Liver (tissue), 9 donors: ENCODE data around the gene SCGB1D2. TPM values are rescaled to one million over a fixed set of nuclear protein-coding genes. Genes with fewer than 3 reads are reported as not detected.
A peak's percentile ranks its signal among the peaks of the same experiment; 100 is the strongest.

Source experiments
- DNase-seq: peaks from one replicate; pipeline ENCODE4 v3.0.0-alpha.2; 2017; ENCODE audit warnings: low spot score
- H3K27ac ChIP-seq, 2 donors: one replicate each; pipeline ENCODE4 v1.7.0; 2013; ENCODE audit warnings: inconsistent platforms in 2 of 2, low read length in 2 of 2, control low read depth in 1 of 2, low read depth in 1 of 2, mild to moderate bottlenecking in 1 of 2
- H3K27me3 ChIP-seq, 4 donors: one replicate each; pipeline versions ENCODE4 v1.6.1 to v1.7.0; 2013; ENCODE audit warnings: low read length in 3 of 4, inconsistent platforms in 1 of 4, mild to moderate bottlenecking in 1 of 4, moderate library complexity in 1 of 4; ENCODE audit not compliant: control insufficient read depth in 4 of 4, insufficient read depth in 4 of 4
- H3K36me3 ChIP-seq, 4 donors: one replicate each; pipeline versions ENCODE4 v1.6.1 to v1.7.0; 2013; ENCODE audit warnings: low read length in 3 of 4, mild to moderate bottlenecking in 3 of 4, low read depth in 1 of 4, moderate library complexity in 1 of 4; ENCODE audit not compliant: control insufficient read depth in 4 of 4, insufficient read depth in 3 of 4
- H3K4me1 ChIP-seq, 4 donors: one replicate each; pipeline versions ENCODE4 v1.6.1 to v1.7.0; 2013; ENCODE audit warnings: low read length in 3 of 4, mild to moderate bottlenecking in 3 of 4, moderate library complexity in 1 of 4; ENCODE audit not compliant: control insufficient read depth in 4 of 4, insufficient read depth in 4 of 4
- H3K4me3 ChIP-seq, 3 donors: one replicate each; pipeline versions ENCODE4 v1.6.1 to v1.7.0; 2013; ENCODE audit warnings: low read length in 3 of 3, control low read depth in 1 of 3, low read depth in 1 of 3, mild to moderate bottlenecking in 1 of 3
- H3K9ac ChIP-seq, 2 donors: one replicate each; pipeline ENCODE4 v1.7.0; 2013; ENCODE audit warnings: low read length in 2 of 2, mild to moderate bottlenecking in 2 of 2, moderate library complexity in 2 of 2, control low read depth in 1 of 2, low read depth in 1 of 2
- H3K9me3 ChIP-seq, 4 donors: one replicate each; pipeline versions ENCODE4 v1.6.1 to v1.7.0; 2013; ENCODE audit warnings: low read length in 3 of 4; ENCODE audit not compliant: control insufficient read depth in 4 of 4
- ATF3 ChIP-seq: IDR thresholded peaks from 2 replicates; pipeline ENCODE4 v1.6.1; 2016; ENCODE audit warnings: antibody characterized with exemption
- CTCF ChIP-seq: fragments of 150-350 bp; IDR thresholded peaks from 2 replicates; pipeline ENCODE4 v1.5.1; 2017; ENCODE audit warnings: improper control_type of control experiment, low read depth, low read length; ENCODE audit not compliant: missing input control
- EGR1 ChIP-seq, 2 donors: IDR thresholded peaks; 2 replicates each; pipeline ENCODE4 v1.6.1; 2016 to 2018; ENCODE audit warnings: antibody characterized with exemption in 2 of 2, low read depth in 2 of 2
- FOXA1 ChIP-seq: IDR thresholded peaks from 2 replicates; pipeline ENCODE4 v1.6.1; 2016; ENCODE audit warnings: antibody characterized with exemption
- FOXA2 ChIP-seq: IDR thresholded peaks from 2 replicates; pipeline ENCODE4 v1.6.1; 2016; ENCODE audit warnings: antibody characterized with exemption
- GABPA ChIP-seq, 2 donors: IDR thresholded peaks in 1 of 2; conservative IDR thresholded peaks in 1 of 2; 2 replicates each; pipeline ENCODE4 v1.6.1; 2016; ENCODE audit warnings: antibody characterized with exemption in 2 of 2, mild to moderate bottlenecking in 1 of 2, moderate library complexity in 1 of 2
- HNF4A ChIP-seq, 2 donors: conservative IDR thresholded peaks; 2 replicates each; pipeline ENCODE4 v1.6.1; 2016; ENCODE audit warnings: antibody characterized with exemption in 2 of 2, mild to moderate bottlenecking in 2 of 2
- HNF4G ChIP-seq: IDR thresholded peaks from 2 replicates; pipeline ENCODE4 v1.6.1; 2016; ENCODE audit warnings: antibody characterized with exemption
- JUND ChIP-seq, 2 donors: IDR thresholded peaks; 2 replicates each; pipeline ENCODE4 v1.6.1; 2016; ENCODE audit warnings: antibody characterized with exemption in 2 of 2
- MAX ChIP-seq: IDR thresholded peaks from 2 replicates; pipeline ENCODE4 v1.6.1; 2016; ENCODE audit warnings: antibody characterized with exemption
- NR2F2 ChIP-seq: IDR thresholded peaks from 2 replicates; pipeline ENCODE4 v1.6.1; 2016; ENCODE audit warnings: antibody characterized with exemption
- RAD21 ChIP-seq, 2 donors: IDR thresholded peaks; 2 replicates each; pipeline ENCODE4 v1.6.1; 2016; ENCODE audit warnings: antibody characterized with exemption in 2 of 2, mild to moderate bottlenecking in 2 of 2
- REST ChIP-seq: IDR thresholded peaks from 2 replicates; pipeline ENCODE4 v1.6.1; 2016; ENCODE audit warnings: antibody characterized with exemption, mild to moderate bottlenecking
- RXRA ChIP-seq, 2 donors: IDR thresholded peaks; 2 replicates each; pipeline ENCODE4 v1.6.1; 2017 to 2018; ENCODE audit warnings: antibody characterized with exemption in 2 of 2, mild to moderate bottlenecking in 1 of 2
- SP1 ChIP-seq: IDR thresholded peaks from 2 replicates; pipeline ENCODE4 v1.6.1; 2018; ENCODE audit warnings: antibody characterized with exemption, mild to moderate bottlenecking
- TAF1 ChIP-seq: conservative IDR thresholded peaks from 2 replicates; pipeline ENCODE4 v1.6.1; 2016; ENCODE audit warnings: antibody characterized with exemption, mild to moderate bottlenecking
- YY1 ChIP-seq: IDR thresholded peaks from 2 replicates; pipeline ENCODE4 v1.6.1; 2016; ENCODE audit warnings: antibody characterized with exemption, mild to moderate bottlenecking
- ZBTB33 ChIP-seq: IDR thresholded peaks from 2 replicates; pipeline ENCODE4 v1.6.1; 2016; ENCODE audit warnings: antibody characterized with exemption
- WGBS: extraction: QIAGEN DNeasy Blood & Tissue Kit; methylation state at CpG from one replicate; pipeline ENCODE4 v1.1.7; 2013; 5-methylcytosine and 5-hydroxymethylcytosine counted together
- polyA plus RNA-seq, 2 donors: library from polyadenylated mRNA; stranded (reverse) in 1 of 2; unstranded in 1 of 2; fragments of 200-250 nt in 1 of 2; fragments of >200 nt in 1 of 2; fragmentation: Nextera tagmentation in 1 of 2; extraction: Ambion mirVana in 1 of 2; gene quantifications; one replicate each; pipeline versions ENCODE4 v1.2.1 to v1.2.3, GENCODE V29; 2013 to 2015
- total RNA-seq, 2 donors: library from RNA; depleted of rRNA; stranded (reverse); fragments of >200 nt; gene quantifications; one replicate each; pipeline ENCODE4 v1.2.3, GENCODE V29; 2014
- donor health status: healthy.
- donor health status: healthy.
- donor health status: healthy.
- donor health status: healthy.
- donor health status: healthy.

SCGB1D2 gene
- total and polyA plus RNA-seq, 4 donors: not detected

- H3K36me3 ChIP-seq: no peaks in the 10 kb centered on the region
- H3K27me3 ChIP-seq: no peaks in the 10 kb centered on the region
- 92% methylated on average over 3 of the region's 3 CpGs for WGBS
- no peak overlapping the region for H3K27ac ChIP-seq
- no peak for TF ChIP-seq RAD21 (IDR thresholded peaks at IDR 0.05)
- no peak for TF ChIP-seq CTCF
- TF ChIP-seq ATF3: no peak
- no peak for TF ChIP-seq NR2F2
- no peak for TF ChIP-seq ZBTB33
- TF ChIP-seq TAF1: no peak
- no peak for TF ChIP-seq REST
- no peak for TF ChIP-seq GABPA (IDR thresholded peaks at IDR 0.05 in 1 of 2, conservative IDR thresholded peaks at IDR 0.05 in 1 of 2)
- no peak for TF ChIP-seq EGR1 (IDR thresholded peaks at IDR 0.05; ENCODE audit: low read depth in 2 of 2)
- TF ChIP-seq HNF4G: no peak
- TF ChIP-seq FOXA2: no peak
- TF ChIP-seq MAX: no peak
- no peak for TF ChIP-seq YY1
- no peak for TF ChIP-seq SP1
- no peak for TF ChIP-seq FOXA1
- no peak for TF ChIP-seq JUND (IDR thresholded peaks at IDR 0.05)
- TF ChIP-seq RXRA (IDR thresholded peaks at IDR 0.05): no peak
- no peaks in the 10 kb centered on the region for H3K4me1 ChIP-seq
- H3K9ac ChIP-seq: no peak overlapping the region
- DNase-seq: no peak
- H3K9me3 ChIP-seq: peaks cover 5 to 32% (median 11%) of the 10 kb centered on the region in 4 donors
- H3K4me3 ChIP-seq: peak overlapping the region in 1 of 3 donors; percentile 26
These were observed 20.5 kb upstream of the SCGB1D2 start for GRCh38 chr11:62221498-62221897.

GRCh38 chr11:62223095-62223494, 18.9 kb upstream of the SCGB1D2 start:
- no peak overlapping the region for H3K9ac ChIP-seq
- no peaks in the 10 kb centered on the region for H3K27me3 ChIP-seq
- no peak overlapping the region for H3K27ac ChIP-seq
- no peak for DNase-seq
- no peaks in the 10 kb centered on the region for H3K36me3 ChIP-seq
- H3K4me1 ChIP-seq: no peaks in the 10 kb centered on the region
- no peak overlapping the region for H3K4me3 ChIP-seq
- peaks cover 5 to 32% (median 11%) of the 10 kb centered on the region in 4 donors for H3K9me3 ChIP-seq
- TF ChIP-seq HNF4G (no peak), RXRA (IDR thresholded peaks at IDR 0.05) (no peak), NR2F2 (no peak), GABPA (IDR thresholded peaks at IDR 0.05 in 1 of 2, conservative IDR thresholded peaks at IDR 0.05 in 1 of 2) (no peak), JUND (IDR thresholded peaks at IDR 0.05) (no peak), TAF1 (no peak), SP1 (no peak), RAD21 (IDR thresholded peaks at IDR 0.05) (no peak), HNF4A (conservative IDR thresholded peaks at IDR 0.05) (no peak), MAX (no peak), ZBTB33 (no peak), FOXA1 (no peak), ATF3 (no peak), CTCF (no peak), FOXA2 (no peak)
